ENCODE results near the gene NTNG2. TPM values are rescaled to one million over a fixed set of nuclear protein-coding genes. Genes with fewer than 3 reads are reported as not detected.

NTNG2 gene
- total RNA-seq, 4 donors from 2014 or later = 0.27 to 1.1 TPM; not detected in 2

GRCh38 chr9:132199056-132199455 lies 37.2 kb downstream of the NTNG2 start:
- no peak for DNase-seq
- intact Hi-C loops (cut with DNase I; ENCODE audit: low total_unique reads) = no loop called here
- peaks cover 35% of the 10 kb centered on the region for H3K27me3 ChIP-seq
- in situ Hi-C loops (cut with MboI; ENCODE audit: low pct_ligation_motif_present in 1 of 4, low pct_unique_long_range_greater_than_20kb in 1 of 4, low sequenced_read_pairs in 3 of 4) = no loop called here
- no peaks in the 10 kb centered on the region for H3K9me3 ChIP-seq
- TF ChIP-seq POLR2A (IDR thresholded peaks at IDR 0.05) (no peak), POLR2AphosphoS5 (IDR thresholded peaks at IDR 0.05) (no peak), EP300 (IDR thresholded peaks at IDR 0.05; ENCODE audit: low read depth) (no peak)
- TF ChIP-seq, protein P1, sequence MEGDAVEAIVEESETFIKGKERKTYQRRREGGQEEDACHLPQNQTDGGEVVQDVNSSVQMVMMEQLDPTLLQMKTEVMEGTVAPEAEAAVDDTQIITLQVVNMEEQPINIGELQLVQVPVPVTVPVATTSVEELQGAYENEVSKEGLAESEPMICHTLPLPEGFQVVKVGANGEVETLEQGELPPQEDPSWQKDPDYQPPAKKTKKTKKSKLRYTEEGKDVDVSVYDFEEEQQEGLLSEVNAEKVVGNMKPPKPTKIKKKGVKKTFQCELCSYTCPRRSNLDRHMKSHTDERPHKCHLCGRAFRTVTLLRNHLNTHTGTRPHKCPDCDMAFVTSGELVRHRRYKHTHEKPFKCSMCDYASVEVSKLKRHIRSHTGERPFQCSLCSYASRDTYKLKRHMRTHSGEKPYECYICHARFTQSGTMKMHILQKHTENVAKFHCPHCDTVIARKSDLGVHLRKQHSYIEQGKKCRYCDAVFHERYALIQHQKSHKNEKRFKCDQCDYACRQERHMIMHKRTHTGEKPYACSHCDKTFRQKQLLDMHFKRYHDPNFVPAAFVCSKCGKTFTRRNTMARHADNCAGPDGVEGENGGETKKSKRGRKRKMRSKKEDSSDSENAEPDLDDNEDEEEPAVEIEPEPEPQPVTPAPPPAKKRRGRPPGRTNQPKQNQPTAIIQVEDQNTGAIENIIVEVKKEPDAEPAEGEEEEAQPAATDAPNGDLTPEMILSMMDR (IDR thresholded peaks at IDR 0.05) = no peak
- H3K4me3 ChIP-seq = no peak overlapping the region
- H3K27ac ChIP-seq = no peak overlapping the region
- H3K4me1 ChIP-seq = no peaks in the 10 kb centered on the region
- WGBS, 2 donors (ENCODE audit: low coverage in 1 of 2) = 100% methylated on average over 4 of the region's 4 CpGs; no CpG with 5 or more reads in 1 of the 2 donors
- no peaks in the 10 kb centered on the region for H3K36me3 ChIP-seq

DNA sequence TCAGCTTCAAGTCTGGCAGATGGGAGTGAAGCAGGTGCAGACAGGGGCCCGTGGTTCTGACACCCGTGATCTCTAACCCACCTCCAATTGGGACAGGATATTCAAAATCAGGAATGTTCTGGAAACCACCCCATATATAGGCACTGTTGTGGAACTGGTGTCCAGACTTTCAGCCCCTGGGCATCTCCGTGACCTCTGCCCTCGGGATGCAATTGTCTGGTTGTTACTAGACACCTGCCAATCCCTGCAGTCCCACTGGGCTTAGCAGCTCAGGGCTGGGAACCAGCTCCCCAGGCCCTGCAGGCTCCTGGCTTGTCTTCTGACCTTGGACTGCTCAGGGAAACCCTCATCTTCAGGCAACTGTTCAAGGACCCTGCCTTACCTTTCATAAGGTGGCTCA lies 38.8 kb downstream of the NTNG2 start:
- Histone ChIP-seq H3K4me3 (no peak overlapping the region), H3K36me3 (no peaks in the 10 kb centered on the region), H3K9me3 (no peaks in the 10 kb centered on the region), H3K4me1 (no peaks in the 10 kb centered on the region), H3K27me3 (peaks cover 36% of the 10 kb centered on the region), H3K27ac (no peak overlapping the region)
- TF ChIP-seq POLR2AphosphoS5 (IDR thresholded peaks at IDR 0.05) (no peak), POLR2A (IDR thresholded peaks at IDR 0.05) (no peak)
- TF ChIP-seq, protein P1 (IDR thresholded peaks at IDR 0.05) = no peak
- DNase-seq = no peak
- in situ Hi-C loops (cut with MboI; ENCODE audit: low pct_ligation_motif_present in 1 of 4, low pct_unique_long_range_greater_than_20kb in 1 of 4, low sequenced_read_pairs in 3 of 4) = no loop called here
- WGBS, 2 donors (ENCODE audit: low coverage in 1 of 2) = 81% methylated on average over 4 of the region's 4 CpGs; no CpG with 5 or more reads in 1 of the 2 donors
- intact Hi-C loops (cut with DNase I; ENCODE audit: low total_unique reads) = no loop called here

DNA sequence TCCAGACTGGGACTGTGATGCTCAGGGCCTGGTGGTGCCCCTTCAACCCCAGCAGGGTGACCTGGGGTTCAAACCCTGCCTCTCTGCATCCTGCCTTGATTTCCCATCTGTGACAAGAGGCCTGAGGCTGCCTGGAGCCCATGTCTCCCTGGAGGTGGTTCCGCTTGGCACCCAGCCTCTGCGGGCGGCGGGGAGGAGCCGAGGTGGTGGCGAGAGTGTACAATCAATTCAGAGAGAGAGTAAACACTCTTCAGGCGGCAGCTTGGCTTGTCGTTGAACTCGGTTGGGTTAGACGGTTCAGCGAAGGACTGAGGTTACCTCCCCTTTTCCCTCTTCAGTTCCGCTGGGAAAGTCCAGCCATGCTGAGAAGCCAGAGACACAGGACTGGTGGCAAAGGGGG lies 39.3 kb downstream of the NTNG2 start:
- peaks cover 36% of the 10 kb centered on the region for H3K27me3 ChIP-seq
- WGBS, 2 donors (ENCODE audit: low coverage in 1 of 2) = 40 to 58% methylated on average over 3 to 12 of the region's 12 CpGs
- H3K27ac ChIP-seq = no peak overlapping the region
- H3K36me3 ChIP-seq = no peaks in the 10 kb centered on the region
- in situ Hi-C loops (cut with MboI; ENCODE audit: low pct_ligation_motif_present in 1 of 4, low pct_unique_long_range_greater_than_20kb in 1 of 4, low sequenced_read_pairs in 3 of 4) = no loop called here
- TF ChIP-seq POLR2AphosphoS5 (IDR thresholded peaks at IDR 0.05) = no peak
- no peak for TF ChIP-seq EP300 (IDR thresholded peaks at IDR 0.05; ENCODE audit: low read depth)
- TF ChIP-seq, protein P1 (IDR thresholded peaks at IDR 0.05) = no peak
- TF ChIP-seq POLR2A (IDR thresholded peaks at IDR 0.05) = no peak
- no peaks in the 10 kb centered on the region for H3K4me1 ChIP-seq
- H3K9me3 ChIP-seq = no peaks in the 10 kb centered on the region
- H3K4me3 ChIP-seq = no peak overlapping the region
- intact Hi-C loops (cut with DNase I; ENCODE audit: low total_unique reads) = no loop called here
- DNase-seq = no peak

- WGBS, 2 donors (ENCODE audit: low coverage in 1 of 2) = 49 to 74% methylated on average over 5 to 21 of the region's 21 CpGs
- no peak for DNase-seq
- no peak overlapping the region for H3K4me3 ChIP-seq
- no peak overlapping the region for H3K27ac ChIP-seq
- in situ Hi-C loops (cut with MboI; ENCODE audit: low pct_ligation_motif_present in 1 of 4, low pct_unique_long_range_greater_than_20kb in 1 of 4, low sequenced_read_pairs in 3 of 4) = no loop called here
- peaks cover 36% of the 10 kb centered on the region for H3K27me3 ChIP-seq
- intact Hi-C loops (cut with DNase I; ENCODE audit: low total_unique reads) = no loop called here
- H3K4me1 ChIP-seq = no peaks in the 10 kb centered on the region
- TF ChIP-seq, protein P1 (IDR thresholded peaks at IDR 0.05) = no peak
- no peak for TF ChIP-seq POLR2A (IDR thresholded peaks at IDR 0.05)
- TF ChIP-seq POLR2AphosphoS5 (IDR thresholded peaks at IDR 0.05) = no peak
- no peak for TF ChIP-seq EP300 (IDR thresholded peaks at IDR 0.05; ENCODE audit: low read depth)
- no peaks in the 10 kb centered on the region for H3K9me3 ChIP-seq
- no peaks in the 10 kb centered on the region for H3K36me3 ChIP-seq
These were observed 40.2 kb downstream of the NTNG2 start for GRCh38 chr9:132201780-132202703.

Data from transverse colon (tissue), 4 donors.